OCI-LY7 (cell line): ENCODE results near the gene SEC14L1. TPM values are rescaled to one million over a fixed set of nuclear protein-coding genes. Genes with fewer than 3 reads are reported as not detected.
"Not testable (repeated sequence)": the region's sequence is repeated elsewhere in the genome, so short reads cannot be mapped to it uniquely, and the experiment has no call there.

Experiments
- BruUV-seq: library from RNA; stranded (reverse); fragments of 400-500 nt; replicated peaks from 2 replicates; lab custom pipeline; 2021; lab: Mats Ljungman, UMichigan
- CTCF ChIA-PET: fragments of 300-600 bp; sonication (Branson Sonifier 250); formaldehyde crosslinking; loops from one replicate; lab custom pipeline; 2022; ENCODE audit warnings: antibody characterized with exemption; ENCODE audit not compliant: unreplicated experiment; lab: Charles Lee
- POLR2A ChIA-PET: fragments of 300-600 bp; sonication (Branson Sonifier 250); formaldehyde crosslinking; loops from one replicate; lab custom pipeline; 2022; ENCODE audit warnings: antibody characterized with exemption; lab: Charles Lee
- DNase-seq: peaks from one replicate; pipeline ENCODE4 v3.0.0-alpha.2; 2015; ENCODE audit warnings: low spot score
- H2AFZ ChIP-seq: fragments of 200-600 bp; sonication (generic), shearing (Covaris generic); 2 replicates; pipeline ENCODE4 v1.6.1; 2014; ENCODE audit warnings: mild to moderate bottlenecking, antibody characterized with exemption, low read length, moderate library complexity
- H3K27ac ChIP-seq: fragments of 200-600 bp; sonication (generic); 2 replicates; pipeline ENCODE4 v1.5.1; 2014; ENCODE audit warnings: mixed run types, low read depth, mild to moderate bottlenecking, moderate library complexity, low read length, inconsistent platforms; ENCODE audit not compliant: poor library complexity, severe bottlenecking
- H3K36me3 ChIP-seq: fragments of 200-600 bp; sonication (generic); 2 replicates; pipeline ENCODE4 v1.6.1; 2014; ENCODE audit warnings: mild to moderate bottlenecking, antibody characterized with exemption, low read length, moderate library complexity, mixed read lengths; ENCODE audit not compliant: insufficient read depth
- H3K4me1 ChIP-seq: fragments of 200-600 bp; sonication (generic); 2 replicates; pipeline ENCODE4 v1.5.1; 2014; ENCODE audit warnings: mild to moderate bottlenecking, low read length; ENCODE audit not compliant: insufficient read depth, poor library complexity, severe bottlenecking
- H3K4me2 ChIP-seq: fragments of 200-600 bp; sonication (generic); 2 replicates; pipeline ENCODE4 v1.6.1; 2014; ENCODE audit warnings: mild to moderate bottlenecking, low read length
- H3K4me3 ChIP-seq: fragments of 200-600 bp; sonication (generic); 2 replicates; pipeline ENCODE4 v1.5.1; 2014; ENCODE audit warnings: mild to moderate bottlenecking, low read depth, low read length; ENCODE audit not compliant: poor library complexity, severe bottlenecking
- H3K79me2 ChIP-seq: fragments of 200-600 bp; sonication (generic); 2 replicates; pipeline ENCODE4 v1.6.1; 2016; ENCODE audit warnings: low read depth, mild to moderate bottlenecking, low read length, moderate library complexity, mixed read lengths; ENCODE audit not compliant: insufficient read depth
- H3K9me2 ChIP-seq: fragments of 200-600 bp; sonication (generic); 2 replicates; pipeline ENCODE4 v1.6.1; 2016; ENCODE audit warnings: mild to moderate bottlenecking, low read length, mixed read lengths; ENCODE audit not compliant: insufficient read depth
- H3K9me3 ChIP-seq: fragments of 200-600 bp; sonication (generic); 2 replicates; pipeline ENCODE4 v1.6.1; 2014; ENCODE audit warnings: mild to moderate bottlenecking, mixed run types, low read length, mixed read lengths
- H4K20me1 ChIP-seq: fragments of 200-600 bp; sonication (generic); 2 replicates; pipeline ENCODE4 v1.6.1; 2014; ENCODE audit warnings: mild to moderate bottlenecking, antibody characterized with exemption, low read length, moderate library complexity, mixed read lengths; ENCODE audit not compliant: insufficient read depth
- CTCF ChIP-seq: fragments of 200-600 bp; sonication (generic); conservative IDR thresholded peaks from 2 replicates; pipeline ENCODE4 v1.5.1; 2014; ENCODE audit warnings: mild to moderate bottlenecking, antibody characterized with exemption, low read length, moderate library complexity, mixed read lengths
- EZH2phosphoT487 ChIP-seq: fragments of 200-600 bp; sonication (generic); IDR thresholded peaks from 2 replicates; pipeline ENCODE4 v1.6.1; 2018; ENCODE audit warnings: low read depth, borderline replicate concordance, mild to moderate bottlenecking, mixed run types, antibody characterized with exemption, low read length, moderate library complexity, mixed read lengths
- intact Hi-C: fragments of 100-400 bp; cut with micrococcal nuclease; formaldehyde crosslinking; loops from one replicate; pipeline ENCODE4 v1.10.0; 2022; ENCODE audit not compliant: unreplicated experiment
- total RNA-seq, 2 experiments: library from RNA; depleted of rRNA in 1 of 2; stranded (reverse); fragments of >200 nt in 1 of 2; shearing (Covaris generic) in 1 of 2; gene quantifications; 2 replicates each; pipeline ENCODE4 v1.2.3, GENCODE V29; 2014 to 2022

SEC14L1 gene
- total RNA-seq, 2 experiments from 2014 or later: 137 to 227 TPM

- Histone ChIP-seq H3K4me2 (no peak overlapping the region), H2AFZ (no peak overlapping the region), H4K20me1 (no peaks in the 10 kb centered on the region), H3K36me3 (peaks cover under 1% of the 10 kb centered on the region), H3K27ac (no peak overlapping the region), H3K9me3 (peaks cover 17% of the 10 kb centered on the region), H3K79me2 (peaks cover 2% of the 10 kb centered on the region), H3K4me3 (no peak overlapping the region), H3K9me2 (no peaks in the 10 kb centered on the region), H3K4me1 (peaks cover 15% of the 10 kb centered on the region)
- BruUV-seq: no TSS peak
- intact Hi-C loops: no loop called here
- TF ChIP-seq EZH2phosphoT487: no peak
- no peak for TF ChIP-seq CTCF
- CTCF ChIA-PET: no interaction called here
- no peak for DNase-seq
- POLR2A ChIA-PET: interaction anchor here (0.6 kb wide), 1 partner anchor 28 kb away, joined by 7 read pairs; no protein-coding TSS in a partner anchor
Measured at GRCh38 chr17:77136420-77136767, 4.4 kb upstream of the SEC14L1 start.

- intact Hi-C loops: no loop called here
- POLR2A ChIA-PET: interaction anchor here (0.6 kb wide), 1 partner anchor 28 kb away, joined by 7 read pairs; no protein-coding TSS in a partner anchor
- peaks cover 15% of the 10 kb centered on the region for H3K4me1 ChIP-seq
- H2AFZ ChIP-seq: no peak overlapping the region
- H3K9me2 ChIP-seq: no peaks in the 10 kb centered on the region
- peaks cover 9% of the 10 kb centered on the region for H3K79me2 ChIP-seq
- H3K4me2 ChIP-seq: no peak overlapping the region
- no peak overlapping the region for H3K27ac ChIP-seq
- peaks cover 8% of the 10 kb centered on the region for H3K36me3 ChIP-seq
- no peak overlapping the region for H3K4me3 ChIP-seq
- no peak for TF ChIP-seq EZH2phosphoT487
- no peak for TF ChIP-seq CTCF
- H4K20me1 ChIP-seq: 0 out of 2 replicates have a peak, but pooled peaks cover 5% of the 10 kb centered on the region
- H3K9me3 ChIP-seq: peaks cover 17% of the 10 kb centered on the region
- no TSS peak for BruUV-seq
- DNase-seq: no peak
- CTCF ChIA-PET: no interaction called here
Measured at GRCh38 chr17:77137111-77137510, 3.7 kb upstream of the SEC14L1 start.

DNA sequence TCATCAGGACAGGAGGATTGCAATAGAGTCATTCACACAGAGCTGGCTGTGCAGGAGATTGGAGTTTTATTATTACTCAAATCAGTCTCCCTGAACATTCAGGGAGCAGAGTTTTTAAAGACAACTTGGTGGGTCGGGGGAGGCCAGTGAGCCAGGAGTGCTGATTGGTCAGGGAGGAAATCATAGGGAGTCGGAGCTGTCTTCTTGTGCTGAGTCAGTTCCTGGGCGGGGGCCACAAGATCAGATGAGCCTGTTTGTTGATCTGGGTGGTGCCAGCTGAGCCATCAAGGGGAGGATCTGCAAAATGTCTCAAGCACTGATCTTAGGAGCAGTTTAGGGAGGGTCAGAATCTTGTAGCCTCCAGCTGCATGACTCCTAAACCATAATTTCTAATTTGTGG lies 2.9 kb upstream of the SEC14L1 start:
- POLR2A ChIA-PET: interaction anchor here (3.4 kb wide), 1 partner anchor 10 kb away, joined by 11 read pairs; no protein-coding TSS in a partner anchor

More for the DNA sequence above, 2.9 kb upstream of the SEC14L1 start:
- H2AFZ ChIP-seq, CTCF ChIA-PET, H4K20me1 ChIP-seq, BruUV-seq, intact Hi-C loops, H3K4me3 ChIP-seq, DNase-seq, H3K9me2 ChIP-seq, H3K27ac ChIP-seq, H3K4me2 ChIP-seq: not testable (repeated sequence)
- peaks cover 20% of the 10 kb centered on the region for H3K4me1 ChIP-seq
- peaks cover 15% of the 10 kb centered on the region for H3K36me3 ChIP-seq
- H3K9me3 ChIP-seq: peaks cover 17% of the 10 kb centered on the region
- peaks cover 17% of the 10 kb centered on the region for H3K79me2 ChIP-seq
